ENCODE results near the gene GCC2.
A peak's percentile ranks its signal among the peaks of the same experiment; 100 is the strongest.
"Not testable (repeated sequence)": the region's sequence is repeated elsewhere in the genome, so short reads cannot be mapped to it uniquely, and the experiment has no call there.

GCC2 gene

GRCh38 chr2:108418416-108418815 is 30.6 kb upstream of the GCC2 start:
- H3K27ac Mint-ChIP-seq (ENCODE audit: low read depth), result no peak overlapping the region
- H3K4me1 Mint-ChIP-seq, result no peaks in the 10 kb centered on the region
- peaks cover 3% of the 10 kb centered on the region for H3K36me3 Mint-ChIP-seq (ENCODE audit: insufficient read depth)
- peaks cover 13% of the 10 kb centered on the region for H3K27me3 Mint-ChIP-seq
- DNase-seq (ENCODE audit: low spot score in 2 of 2), result no peak
- no peak for ATAC-seq (replicated peaks; ENCODE audit: extremely low read depth, poor library complexity, severe bottlenecking)
- H3K9me3 Mint-ChIP-seq, result no peaks in the 10 kb centered on the region
- H3K4me3 Mint-ChIP-seq, result no peak overlapping the region

GRCh38 chr2:108423067-108423466 is 25.9 kb upstream of the GCC2 start:
- DNase-seq (ENCODE audit: low spot score in 2 of 2) (no peak), ATAC-seq (replicated peaks; ENCODE audit: extremely low read depth, poor library complexity, severe bottlenecking) (no peak)
- Mint-ChIP-seq H3K4me1 (no peaks in the 10 kb centered on the region), H3K27me3 (peaks cover 36% of the 10 kb centered on the region), H3K4me3 (no peak overlapping the region), H3K27ac (ENCODE audit: low read depth) (no peak overlapping the region), H3K36me3 (ENCODE audit: insufficient read depth) (no peaks in the 10 kb centered on the region), H3K9me3 (no peaks in the 10 kb centered on the region)

- Mint-ChIP-seq H3K27me3 (peaks cover 36% of the 10 kb centered on the region), H3K36me3 (ENCODE audit: insufficient read depth) (no peaks in the 10 kb centered on the region), H3K4me3 (no peak overlapping the region), H3K4me1 (no peaks in the 10 kb centered on the region), H3K27ac (ENCODE audit: low read depth) (no peak overlapping the region), H3K9me3 (no peaks in the 10 kb centered on the region)
- ATAC-seq (replicated peaks; ENCODE audit: extremely low read depth, poor library complexity, severe bottlenecking) (no peak), DNase-seq (ENCODE audit: low spot score in 2 of 2) (no peak)
Measured at GRCh38 chr2:108423502-108424251, 25.3 kb upstream of the GCC2 start.

GRCh38 chr2:108428286-108429009 is 20.6 kb upstream of the GCC2 start:
- H3K4me3 Mint-ChIP-seq, result no peak overlapping the region
- H3K36me3 Mint-ChIP-seq (ENCODE audit: insufficient read depth), result no peaks in the 10 kb centered on the region
- no peak overlapping the region for H3K27ac Mint-ChIP-seq (ENCODE audit: low read depth)
- no peaks in the 10 kb centered on the region for H3K9me3 Mint-ChIP-seq
- ATAC-seq (replicated peaks; ENCODE audit: extremely low read depth, poor library complexity, severe bottlenecking) (no peak), DNase-seq (ENCODE audit: low spot score in 2 of 2) (no peak)
- peaks cover 37% of the 10 kb centered on the region for H3K27me3 Mint-ChIP-seq
- H3K4me1 Mint-ChIP-seq, result no peaks in the 10 kb centered on the region

GRCh38 chr2:108435578-108435977 is 13.4 kb upstream of the GCC2 start:
- ATAC-seq (replicated peaks; ENCODE audit: extremely low read depth, poor library complexity, severe bottlenecking); H3K36me3 Mint-ChIP-seq (ENCODE audit: insufficient read depth); H3K4me3 Mint-ChIP-seq; DNase-seq (ENCODE audit: low spot score in 2 of 2); H3K27me3 Mint-ChIP-seq; H3K9me3 Mint-ChIP-seq; H3K27ac Mint-ChIP-seq (ENCODE audit: low read depth); H3K4me1 Mint-ChIP-seq: not testable (repeated sequence)

- H3K4me3 Mint-ChIP-seq, result no peak overlapping the region
- ATAC-seq (replicated peaks; ENCODE audit: extremely low read depth, poor library complexity, severe bottlenecking) (no peak), DNase-seq (ENCODE audit: low spot score in 2 of 2) (no peak)
- no peak overlapping the region for H3K27ac Mint-ChIP-seq (ENCODE audit: low read depth)
- H3K27me3 Mint-ChIP-seq, result no peaks in the 10 kb centered on the region
- no peaks in the 10 kb centered on the region for H3K36me3 Mint-ChIP-seq (ENCODE audit: insufficient read depth)
- H3K4me1 Mint-ChIP-seq, result no peaks in the 10 kb centered on the region
- H3K9me3 Mint-ChIP-seq, result no peaks in the 10 kb centered on the region
Measured at GRCh38 chr2:108436976-108437375, 12.0 kb upstream of the GCC2 start.

GRCh38 chr2:108441712-108442111 is 7.3 kb upstream of the GCC2 start:
- Mint-ChIP-seq H3K4me1 (no peaks in the 10 kb centered on the region), H3K36me3 (ENCODE audit: insufficient read depth) (no peaks in the 10 kb centered on the region), H3K4me3 (no peak overlapping the region), H3K27me3 (no peaks in the 10 kb centered on the region), H3K9me3 (no peaks in the 10 kb centered on the region), H3K27ac (ENCODE audit: low read depth) (no peak overlapping the region)
- no peak for ATAC-seq (replicated peaks; ENCODE audit: extremely low read depth, poor library complexity, severe bottlenecking)
- no peak for DNase-seq (ENCODE audit: low spot score in 2 of 2)

GRCh38 chr2:108444941-108445840 is 3.8 kb upstream of the GCC2 start:
- ATAC-seq (replicated peaks; ENCODE audit: extremely low read depth, poor library complexity, severe bottlenecking) (no peak), DNase-seq (ENCODE audit: low spot score in 2 of 2) (no peak)
- Mint-ChIP-seq H3K36me3 (ENCODE audit: insufficient read depth) (peaks cover 13% of the 10 kb centered on the region), H3K4me3 (no peak overlapping the region), H3K9me3 (no peaks in the 10 kb centered on the region), H3K27ac (ENCODE audit: low read depth) (no peak overlapping the region), H3K4me1 (peaks cover 17% of the 10 kb centered on the region), H3K27me3 (no peaks in the 10 kb centered on the region)

- no peak for ATAC-seq (replicated peaks; ENCODE audit: extremely low read depth, poor library complexity, severe bottlenecking)
- Mint-ChIP-seq H3K4me3 (no peak overlapping the region), H3K36me3 (ENCODE audit: insufficient read depth) (peaks cover 28% of the 10 kb centered on the region), H3K27me3 (no peaks in the 10 kb centered on the region), H3K4me1 (peaks cover 23% of the 10 kb centered on the region), H3K27ac (ENCODE audit: low read depth) (no peak overlapping the region), H3K9me3 (no peaks in the 10 kb centered on the region)
- no peak for DNase-seq (ENCODE audit: low spot score in 2 of 2)
Measured at GRCh38 chr2:108446703-108447102, 2.3 kb upstream of the GCC2 start.

- Mint-ChIP-seq H3K27ac (ENCODE audit: low read depth) (peak overlapping the region; percentile 99), H3K4me3 (peak overlapping the region; percentile 97), H3K4me1 (peaks cover 35% of the 10 kb centered on the region), H3K36me3 (ENCODE audit: insufficient read depth) (peaks cover 42% of the 10 kb centered on the region), H3K9me3 (no peaks in the 10 kb centered on the region), H3K27me3 (no peaks in the 10 kb centered on the region)
- ATAC-seq (replicated peaks; ENCODE audit: extremely low read depth, poor library complexity, severe bottlenecking) (no peak), DNase-seq (ENCODE audit: low spot score in 2 of 2) (no peak)
Measured at GRCh38 chr2:108447947-108448677, 894 bp upstream of the GCC2 start.

- H3K27me3 Mint-ChIP-seq, result no peaks in the 10 kb centered on the region
- peaks cover 54% of the 10 kb centered on the region for H3K36me3 Mint-ChIP-seq (ENCODE audit: insufficient read depth)
- peak overlapping the region; percentile 99 for H3K27ac Mint-ChIP-seq (ENCODE audit: low read depth)
- H3K4me3 Mint-ChIP-seq, result peak overlapping the region; percentile 97
- DNase-seq (ENCODE audit: low spot score in 2 of 2), result peak in 1 of 2 donors; percentile 21
- peak; percentile 52 for ATAC-seq (replicated peaks; ENCODE audit: extremely low read depth, poor library complexity, severe bottlenecking)
- H3K9me3 Mint-ChIP-seq, result no peaks in the 10 kb centered on the region
- peaks cover 43% of the 10 kb centered on the region for H3K4me1 Mint-ChIP-seq
Measured at GRCh38 chr2:108449410-108450130, 564 bp downstream of the GCC2 start.

Data from central memory CD8-positive, alpha-beta T cell (primary cell).